ENCODE data around the gene L3MBTL4.

GRCh38 chr18:6289843-6290242, 124.9 kb downstream of the L3MBTL4 start:
- TF ChIP-seq, protein P1, sequence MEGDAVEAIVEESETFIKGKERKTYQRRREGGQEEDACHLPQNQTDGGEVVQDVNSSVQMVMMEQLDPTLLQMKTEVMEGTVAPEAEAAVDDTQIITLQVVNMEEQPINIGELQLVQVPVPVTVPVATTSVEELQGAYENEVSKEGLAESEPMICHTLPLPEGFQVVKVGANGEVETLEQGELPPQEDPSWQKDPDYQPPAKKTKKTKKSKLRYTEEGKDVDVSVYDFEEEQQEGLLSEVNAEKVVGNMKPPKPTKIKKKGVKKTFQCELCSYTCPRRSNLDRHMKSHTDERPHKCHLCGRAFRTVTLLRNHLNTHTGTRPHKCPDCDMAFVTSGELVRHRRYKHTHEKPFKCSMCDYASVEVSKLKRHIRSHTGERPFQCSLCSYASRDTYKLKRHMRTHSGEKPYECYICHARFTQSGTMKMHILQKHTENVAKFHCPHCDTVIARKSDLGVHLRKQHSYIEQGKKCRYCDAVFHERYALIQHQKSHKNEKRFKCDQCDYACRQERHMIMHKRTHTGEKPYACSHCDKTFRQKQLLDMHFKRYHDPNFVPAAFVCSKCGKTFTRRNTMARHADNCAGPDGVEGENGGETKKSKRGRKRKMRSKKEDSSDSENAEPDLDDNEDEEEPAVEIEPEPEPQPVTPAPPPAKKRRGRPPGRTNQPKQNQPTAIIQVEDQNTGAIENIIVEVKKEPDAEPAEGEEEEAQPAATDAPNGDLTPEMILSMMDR (IDR thresholded peaks at IDR 0.05) = no peak
- no peak for TF ChIP-seq POLR2A (IDR thresholded peaks at IDR 0.05)

Data from esophagus squamous epithelium (tissue), 4 donors.